Activated T-cell treated with anti-CD3 and anti-CD28 coated beads, Interleukin-2, amount 50 U/mL, for 24 hours (primary cell): Measurements from ENCODE around the gene SLC6A7.

Experiments used
- DNase-seq: peaks from one replicate; pipeline ENCODE4 v3.0.0-alpha.2; 2020
- H3K27ac Mint-ChIP-seq: 2 replicates; pipeline ENCODE4 v1.8.0; 2020; ENCODE audit warnings: mild to moderate bottlenecking, mixed read lengths
- H3K27me3 Mint-ChIP-seq: 2 replicates; pipeline ENCODE4 v1.8.0; 2020; ENCODE audit warnings: mixed read lengths
- H3K36me3 Mint-ChIP-seq: 2 replicates; pipeline ENCODE4 v1.8.0; 2020; ENCODE audit warnings: low read depth, mixed read lengths
- H3K4me1 Mint-ChIP-seq: 2 replicates; pipeline ENCODE4 v1.8.0; 2020; ENCODE audit warnings: low read depth, mixed read lengths
- H3K4me3 Mint-ChIP-seq: 2 replicates; pipeline ENCODE4 v1.8.0; 2020; ENCODE audit warnings: mild to moderate bottlenecking, moderate library complexity, mixed read lengths
- H3K9me3 Mint-ChIP-seq: 2 replicates; pipeline ENCODE4 v1.8.0; 2020; ENCODE audit warnings: mixed read lengths

The SLC6A7 gene

DNA sequence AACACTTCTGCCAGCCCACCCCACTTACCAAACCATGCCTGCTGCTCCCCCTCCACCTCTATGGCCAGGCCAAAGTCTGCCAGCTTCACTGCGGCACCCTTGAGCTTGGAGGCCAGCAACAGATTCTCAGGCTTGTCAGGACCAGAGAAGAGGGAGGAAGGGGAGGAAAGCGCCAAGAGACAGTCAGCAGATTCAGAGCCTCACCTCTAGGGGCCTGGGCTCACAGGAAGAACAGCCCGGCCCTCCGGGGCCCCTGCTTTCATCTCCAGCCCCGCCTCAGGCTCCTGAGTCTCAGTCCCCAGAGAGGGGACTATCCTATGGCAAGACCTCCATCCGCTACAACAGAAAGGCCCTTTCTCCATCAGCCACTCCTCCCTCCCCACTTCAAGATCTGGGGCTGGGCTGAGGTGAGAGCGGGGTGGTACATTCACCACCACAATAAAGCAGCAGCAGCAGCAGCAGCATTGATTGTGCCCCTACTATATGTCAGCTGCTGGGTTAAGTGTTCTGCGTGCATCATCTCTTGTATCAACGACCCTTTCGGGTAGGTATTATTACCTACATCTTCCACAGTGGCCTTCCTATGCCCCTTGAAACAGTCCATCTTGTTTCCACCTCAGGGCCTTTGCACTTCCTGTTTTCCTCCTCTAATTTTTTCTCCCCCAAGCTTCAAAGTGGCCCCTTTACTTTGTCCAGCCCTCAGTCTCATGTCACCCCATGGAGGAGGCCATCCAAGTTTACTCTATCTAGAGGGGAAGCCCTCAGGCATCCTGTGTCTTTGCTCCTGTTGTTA is 63.8 kb downstream of the SLC6A7 start:
- DNase-seq = no peak
- Mint-ChIP-seq H3K27ac (no peak overlapping the region), H3K9me3 (no peaks in the 10 kb centered on the region), H3K4me3 (no peak overlapping the region), H3K27me3 (no peaks in the 10 kb centered on the region), H3K4me1 (no peaks in the 10 kb centered on the region), H3K36me3 (no peaks in the 10 kb centered on the region)

- H3K27ac Mint-ChIP-seq = no peak overlapping the region
- no peaks in the 10 kb centered on the region for H3K4me1 Mint-ChIP-seq
- no peaks in the 10 kb centered on the region for H3K9me3 Mint-ChIP-seq
- no peaks in the 10 kb centered on the region for H3K36me3 Mint-ChIP-seq
- no peak for DNase-seq
- no peaks in the 10 kb centered on the region for H3K27me3 Mint-ChIP-seq
- H3K4me3 Mint-ChIP-seq = no peak overlapping the region
These were observed 64.5 kb downstream of the SLC6A7 start for GRCh38 chr5:150254363-150254762.

GRCh38 chr5:150254774-150255173 is 64.9 kb downstream of the SLC6A7 start:
- DNase-seq = no peak
- no peaks in the 10 kb centered on the region for H3K36me3 Mint-ChIP-seq
- no peaks in the 10 kb centered on the region for H3K9me3 Mint-ChIP-seq
- no peak overlapping the region for H3K4me3 Mint-ChIP-seq
- H3K27ac Mint-ChIP-seq = no peak overlapping the region
- H3K27me3 Mint-ChIP-seq = no peaks in the 10 kb centered on the region
- H3K4me1 Mint-ChIP-seq = no peaks in the 10 kb centered on the region

- Mint-ChIP-seq H3K27me3 (no peaks in the 10 kb centered on the region), H3K36me3 (no peaks in the 10 kb centered on the region), H3K4me1 (no peaks in the 10 kb centered on the region), H3K9me3 (no peaks in the 10 kb centered on the region), H3K27ac (no peak overlapping the region), H3K4me3 (no peak overlapping the region)
- DNase-seq = no peak
These were observed 66.0 kb downstream of the SLC6A7 start for GRCh38 chr5:150255659-150256409.

DNA sequence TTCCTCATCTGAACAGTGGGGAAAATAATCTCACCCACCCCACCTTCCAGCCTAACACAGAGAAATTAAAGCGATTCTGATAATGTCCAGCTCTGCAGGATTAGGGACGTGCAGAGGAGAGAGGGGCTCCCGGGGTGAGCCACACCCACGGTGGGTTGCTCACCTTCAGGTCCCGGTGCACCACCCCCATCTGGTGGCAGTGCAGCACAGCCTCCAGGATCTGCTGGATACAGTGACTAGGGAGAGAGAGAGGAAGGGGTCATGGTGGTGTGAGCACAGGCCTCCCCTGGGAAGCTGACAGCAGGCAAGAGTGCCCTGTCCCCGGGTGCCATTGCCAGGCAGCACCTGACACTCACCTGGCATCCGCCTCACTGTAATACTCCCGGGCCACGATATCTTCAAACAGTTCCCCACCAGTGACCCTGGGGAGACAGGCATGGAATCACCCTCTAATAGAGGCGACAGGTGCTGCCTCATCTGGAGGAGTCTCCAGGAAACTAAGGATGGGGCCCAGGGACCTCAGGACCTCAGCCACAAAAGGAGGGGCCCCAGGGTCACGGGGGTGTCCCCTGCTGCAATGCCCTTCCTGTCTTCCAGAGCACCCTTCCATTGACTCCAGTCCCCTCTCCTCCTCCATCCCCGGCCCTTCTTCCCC is 66.7 kb downstream of the SLC6A7 start:
- no peaks in the 10 kb centered on the region for H3K4me1 Mint-ChIP-seq

DNA sequence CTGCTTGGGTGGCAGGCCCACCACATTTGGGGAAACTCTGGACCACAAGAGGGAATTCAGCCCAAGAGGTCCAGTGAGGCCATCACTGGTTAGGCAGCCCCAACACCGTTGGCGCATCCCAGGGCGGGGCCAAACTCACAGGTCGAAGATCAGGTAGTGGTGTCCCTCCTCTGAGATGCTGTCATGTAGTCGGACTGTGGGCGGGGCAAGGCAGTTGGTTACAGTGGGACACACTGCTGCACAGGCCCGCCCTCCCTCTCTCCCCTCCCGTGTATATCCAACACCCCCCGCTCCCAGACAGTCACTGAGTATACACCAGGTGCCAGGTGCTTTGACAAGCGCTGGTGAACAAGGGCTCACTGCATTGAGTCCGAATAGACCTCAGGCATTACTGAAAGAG is 67.6 kb downstream of the SLC6A7 start:
- H3K27me3 Mint-ChIP-seq = no peaks in the 10 kb centered on the region
- no peak overlapping the region for H3K27ac Mint-ChIP-seq
- H3K36me3 Mint-ChIP-seq = no peaks in the 10 kb centered on the region
- H3K4me1 Mint-ChIP-seq = no peaks in the 10 kb centered on the region
- no peaks in the 10 kb centered on the region for H3K9me3 Mint-ChIP-seq
- H3K4me3 Mint-ChIP-seq = no peak overlapping the region
- DNase-seq = no peak

More for the DNA sequence above, 66.7 kb downstream of the SLC6A7 start:
- Mint-ChIP-seq H3K36me3 (no peaks in the 10 kb centered on the region), H3K27ac (no peak overlapping the region), H3K4me3 (no peak overlapping the region), H3K9me3 (no peaks in the 10 kb centered on the region), H3K27me3 (no peaks in the 10 kb centered on the region)
- no peak for DNase-seq

GRCh38 chr5:150258130-150258529 is 68.3 kb downstream of the SLC6A7 start:
- no peaks in the 10 kb centered on the region for H3K36me3 Mint-ChIP-seq
- no peaks in the 10 kb centered on the region for H3K4me1 Mint-ChIP-seq
- H3K4me3 Mint-ChIP-seq = no peak overlapping the region
- no peak for DNase-seq
- H3K27me3 Mint-ChIP-seq = no peaks in the 10 kb centered on the region
- H3K27ac Mint-ChIP-seq = no peak overlapping the region
- H3K9me3 Mint-ChIP-seq = no peaks in the 10 kb centered on the region
